ENCODE measurements around the gene ASTN2.

DNA sequence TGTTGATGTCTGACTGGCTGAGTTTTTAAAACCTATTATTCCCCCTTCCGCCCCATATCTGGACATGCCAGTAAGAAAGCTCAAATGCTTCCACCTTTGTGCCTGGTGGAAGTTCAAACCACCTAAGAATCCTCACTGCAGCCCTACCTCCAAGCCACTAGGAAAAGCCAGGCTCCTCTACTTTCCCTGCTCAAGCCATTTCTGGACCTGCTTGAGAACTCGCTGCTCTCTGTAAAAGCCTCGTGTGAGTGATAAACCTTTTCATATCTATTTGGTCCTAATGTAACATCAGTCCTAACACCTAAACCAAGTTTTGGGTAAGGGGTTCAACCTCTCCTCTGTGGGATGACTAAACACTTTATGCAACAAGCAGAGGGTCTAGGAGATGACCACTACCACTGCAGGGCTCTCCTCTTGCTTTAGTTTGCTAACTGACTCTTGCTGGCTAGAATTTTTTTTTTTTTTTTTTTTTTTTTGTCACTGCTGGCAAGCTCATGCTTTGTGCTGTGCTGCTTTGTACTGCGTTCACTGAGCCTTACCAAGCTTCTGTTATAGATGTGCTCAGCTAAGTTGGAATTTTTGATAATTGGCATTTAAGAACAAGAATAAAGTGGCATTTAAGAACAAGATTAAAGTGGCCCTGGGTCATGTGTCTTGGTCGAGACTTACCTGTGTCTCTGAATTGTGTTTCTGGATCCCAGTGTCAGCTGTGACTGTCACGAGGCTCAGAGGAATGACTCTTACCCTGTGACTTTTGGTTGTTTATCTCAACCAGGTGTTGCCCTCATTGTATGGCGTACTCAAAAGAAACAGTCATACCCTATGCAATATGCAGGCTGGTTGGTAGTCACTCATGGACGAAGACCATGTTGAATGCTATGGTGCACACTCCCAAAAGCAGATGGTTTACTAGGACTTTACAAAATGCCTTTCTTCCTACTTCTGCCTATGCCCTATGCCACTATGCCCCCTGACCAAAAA, 708.3 kb downstream of the ASTN2 start:
- TF ChIP-seq POLR2A (IDR thresholded peaks at IDR 0.05; ENCODE audit: low read length) (no peak), GATA1 (IDR thresholded peaks at IDR 0.05; ENCODE audit: low read depth, low read length) (no peak)

Measured in erythroblast (primary cell).